ENCODE data around the gene ARV1. TPM values are rescaled to one million over a fixed set of nuclear protein-coding genes. Genes with fewer than 3 reads are reported as not detected.
A peak's percentile ranks its signal among the peaks of the same experiment; 100 is the strongest.

The ARV1 gene
- total and polyA plus RNA-seq, 7 donors = 15.5 to 32.1 (median 20.4) TPM

DNA sequence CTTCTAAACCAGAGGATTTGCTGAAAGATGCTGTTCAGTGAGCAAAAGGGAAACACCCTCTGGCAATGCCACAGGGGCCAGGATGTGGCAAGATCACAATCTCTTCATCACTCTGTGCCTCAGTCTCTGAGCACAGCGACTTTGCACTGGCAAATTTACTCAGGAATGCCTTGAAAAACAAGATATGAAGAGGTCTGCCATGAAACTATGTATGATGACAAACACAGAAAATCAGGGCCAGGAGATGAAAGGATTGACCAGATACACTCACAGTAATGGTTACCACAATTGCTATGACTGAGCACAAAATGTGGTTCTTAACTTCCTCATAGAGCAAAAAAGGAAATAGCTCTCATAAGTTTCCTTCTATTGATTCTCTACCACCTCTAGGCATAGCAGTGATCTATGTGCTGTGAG is 6.0 kb upstream of the ARV1 start:
- H3K36me3 ChIP-seq = peaks cover 0 to 8% (median 0%) of the 10 kb centered on the region in 4 donors
- WGBS, 2 donors = 39 to 80% methylated on average over 1 of the region's 1 CpG
- H3K27me3 ChIP-seq = no peaks in the 10 kb centered on the region
- no peak for TF ChIP-seq POLR2AphosphoS5 (IDR thresholded peaks at IDR 0.05)
- TF ChIP-seq, protein P1, sequence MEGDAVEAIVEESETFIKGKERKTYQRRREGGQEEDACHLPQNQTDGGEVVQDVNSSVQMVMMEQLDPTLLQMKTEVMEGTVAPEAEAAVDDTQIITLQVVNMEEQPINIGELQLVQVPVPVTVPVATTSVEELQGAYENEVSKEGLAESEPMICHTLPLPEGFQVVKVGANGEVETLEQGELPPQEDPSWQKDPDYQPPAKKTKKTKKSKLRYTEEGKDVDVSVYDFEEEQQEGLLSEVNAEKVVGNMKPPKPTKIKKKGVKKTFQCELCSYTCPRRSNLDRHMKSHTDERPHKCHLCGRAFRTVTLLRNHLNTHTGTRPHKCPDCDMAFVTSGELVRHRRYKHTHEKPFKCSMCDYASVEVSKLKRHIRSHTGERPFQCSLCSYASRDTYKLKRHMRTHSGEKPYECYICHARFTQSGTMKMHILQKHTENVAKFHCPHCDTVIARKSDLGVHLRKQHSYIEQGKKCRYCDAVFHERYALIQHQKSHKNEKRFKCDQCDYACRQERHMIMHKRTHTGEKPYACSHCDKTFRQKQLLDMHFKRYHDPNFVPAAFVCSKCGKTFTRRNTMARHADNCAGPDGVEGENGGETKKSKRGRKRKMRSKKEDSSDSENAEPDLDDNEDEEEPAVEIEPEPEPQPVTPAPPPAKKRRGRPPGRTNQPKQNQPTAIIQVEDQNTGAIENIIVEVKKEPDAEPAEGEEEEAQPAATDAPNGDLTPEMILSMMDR (IDR thresholded peaks at IDR 0.05) = no peak
- no peak for TF ChIP-seq EP300 (IDR thresholded peaks at IDR 0.05)
- no peak for TF ChIP-seq POLR2A (IDR thresholded peaks at IDR 0.05)
- DNase-seq = no peak
- intact Hi-C loops (cut with DNase I) = loop anchor here (10.0 kb wide), 1 partner anchor 272 kb away; the partner anchor contains the start of gene GNPAT
- no peak overlapping the region for H3K27ac ChIP-seq
- no peaks in the 10 kb centered on the region for H3K9me3 ChIP-seq
- no peak overlapping the region for H3K4me3 ChIP-seq
- peaks cover 0 to 11% (median 7%) of the 10 kb centered on the region in 4 donors for H3K4me1 ChIP-seq

DNA sequence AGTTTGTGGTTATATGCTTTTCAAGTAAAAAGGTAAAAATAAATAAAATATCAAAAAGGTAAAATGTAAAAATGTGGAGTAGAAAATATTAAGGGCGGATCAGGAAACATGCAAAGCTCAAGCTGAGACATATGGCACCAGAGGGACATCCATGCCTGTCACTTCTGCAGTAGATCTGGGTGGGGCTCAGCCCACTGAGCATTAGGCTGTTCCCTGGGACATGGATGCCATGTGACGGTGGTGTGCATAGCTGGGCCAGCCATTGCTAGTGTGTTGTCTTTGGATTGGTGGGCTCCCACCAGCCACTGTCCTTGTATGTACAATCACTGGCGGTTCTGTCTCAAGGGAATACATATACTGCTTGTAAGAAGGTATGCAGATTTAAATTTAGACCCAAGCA is 3.3 kb upstream of the ARV1 start:
- TF ChIP-seq POLR2AphosphoS5 (IDR thresholded peaks at IDR 0.05) (no peak), POLR2A (IDR thresholded peaks at IDR 0.05) (no peak), EP300 (IDR thresholded peaks at IDR 0.05) (no peak)
- TF ChIP-seq, protein P1 (IDR thresholded peaks at IDR 0.05) = no peak
- DNase-seq = no peak
- peaks cover 0 to 8% (median 0%) of the 10 kb centered on the region in 4 donors for H3K36me3 ChIP-seq
- H3K4me3 ChIP-seq = no peak overlapping the region
- H3K27me3 ChIP-seq = no peaks in the 10 kb centered on the region
- no peaks in the 10 kb centered on the region for H3K9me3 ChIP-seq
- intact Hi-C loops (cut with DNase I) = loop anchor here (5.0 to 10.0 kb wide), 2 partner anchors 178 to 269 kb away; partner anchors contain the start of gene GNPAT
- no peak overlapping the region for H3K27ac ChIP-seq
- WGBS, 2 donors = 91 to 95% methylated on average over 3 of the region's 3 CpGs
- H3K4me1 ChIP-seq = peaks cover 0 to 27% (median 17%) of the 10 kb centered on the region in 4 donors

DNA sequence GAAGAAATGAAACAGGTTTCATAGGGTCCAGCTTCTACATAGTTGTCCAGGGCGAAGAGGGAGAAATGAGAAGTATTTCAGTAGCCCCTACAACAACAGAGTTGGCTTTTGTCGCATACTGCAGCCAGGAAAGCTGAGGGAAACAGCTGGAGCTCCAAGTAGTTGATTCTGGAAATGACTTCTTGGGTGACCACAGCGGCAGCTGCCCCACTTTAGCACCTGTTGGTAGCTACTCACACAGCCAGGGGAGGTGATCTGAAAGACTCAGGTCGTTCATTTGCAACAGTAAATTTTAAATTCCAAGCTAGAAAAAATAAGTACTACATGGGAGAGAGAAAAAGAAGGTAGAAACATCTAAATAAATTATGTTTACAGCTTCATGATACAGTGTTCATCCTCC is 2.5 kb upstream of the ARV1 start:
- 87 to 89% methylated on average over 4 of the region's 4 CpGs for WGBS, 2 donors
- intact Hi-C loops (cut with DNase I) = loop anchor here (5.0 to 10.0 kb wide), 2 partner anchors 179 to 268 kb away; partner anchors contain the start of gene GNPAT

DNA sequence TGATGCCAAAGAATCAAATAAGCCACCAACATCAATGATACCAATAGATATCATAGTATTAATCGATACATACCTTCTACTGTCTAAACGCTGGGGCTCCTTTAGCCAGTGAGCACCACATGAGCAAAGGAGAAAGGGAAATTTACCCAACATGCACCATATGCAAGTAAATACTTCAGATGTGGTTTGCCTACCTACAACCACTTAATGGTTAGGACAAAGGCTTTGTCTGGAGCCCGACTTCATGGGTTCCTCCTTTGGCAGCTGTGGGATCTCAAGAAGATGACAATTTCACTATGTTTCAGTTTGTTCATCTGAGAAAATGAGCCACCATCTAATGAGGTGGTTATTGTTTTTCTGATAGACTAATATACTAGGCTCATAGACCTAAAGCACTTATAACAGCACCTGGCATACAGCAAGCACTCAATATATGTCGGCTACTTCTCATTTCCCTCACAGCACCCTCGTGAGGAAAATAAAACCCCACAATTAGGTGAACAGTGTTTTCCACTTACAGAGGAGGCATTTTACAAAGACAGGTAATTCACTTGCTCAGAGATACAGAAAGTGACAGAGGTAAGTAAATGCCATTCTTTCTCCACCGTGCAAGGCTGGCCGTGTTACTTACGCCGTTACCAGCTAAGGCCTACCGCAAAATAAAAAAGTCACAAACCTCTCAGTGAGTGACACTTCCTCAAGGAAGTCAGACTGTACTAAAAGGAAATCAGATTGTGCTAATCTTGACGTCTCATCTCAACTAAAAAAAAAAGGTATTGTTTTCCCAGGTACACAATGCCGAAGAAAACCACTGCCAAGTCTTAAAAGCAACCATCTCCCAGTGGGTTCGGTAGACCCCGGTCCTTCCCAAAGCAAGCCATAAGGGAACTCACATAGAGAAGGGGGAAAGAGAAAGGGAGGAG is 1.8 kb upstream of the ARV1 start:
- Histone ChIP-seq H3K9me3 (no peaks in the 10 kb centered on the region), H3K27ac (peak overlapping the region in 3 of 4 donors; percentile 78 to 83 (median 81)), H3K36me3 (peaks cover 0 to 17% (median 0%) of the 10 kb centered on the region in 4 donors), H3K4me1 (peaks cover 0 to 27% (median 17%) of the 10 kb centered on the region in 4 donors), H3K27me3 (no peaks in the 10 kb centered on the region), H3K4me3 (peak overlapping the region in 3 of 4 donors; percentile 65 to 91 (median 90))
- intact Hi-C loops (cut with DNase I) = loop anchor here (5.0 to 10.0 kb wide), 2 partner anchors 180 to 268 kb away; partner anchors contain the start of gene GNPAT
- WGBS, 2 donors = 32 to 35% methylated on average over 14 of the region's 14 CpGs
- no peak for TF ChIP-seq EP300 (IDR thresholded peaks at IDR 0.05)
- TF ChIP-seq, protein P1 (IDR thresholded peaks at IDR 0.05) = no peak
- TF ChIP-seq POLR2A (IDR thresholded peaks at IDR 0.05) = no peak
- no peak for TF ChIP-seq POLR2AphosphoS5 (IDR thresholded peaks at IDR 0.05)
- DNase-seq = no peak

More for the DNA sequence above, 2.5 kb upstream of the ARV1 start:
- H3K4me1 ChIP-seq = peaks cover 0 to 27% (median 17%) of the 10 kb centered on the region in 4 donors
- no peak for TF ChIP-seq POLR2A (IDR thresholded peaks at IDR 0.05)
- TF ChIP-seq EP300 (IDR thresholded peaks at IDR 0.05) = no peak
- no peak for TF ChIP-seq POLR2AphosphoS5 (IDR thresholded peaks at IDR 0.05)
- TF ChIP-seq, protein P1 (IDR thresholded peaks at IDR 0.05) = no peak
- H3K9me3 ChIP-seq = no peaks in the 10 kb centered on the region
- no peak for DNase-seq
- H3K27me3 ChIP-seq = no peaks in the 10 kb centered on the region
- no peak overlapping the region for H3K27ac ChIP-seq
- peaks cover 0 to 10% (median 0%) of the 10 kb centered on the region in 4 donors for H3K36me3 ChIP-seq
- no peak overlapping the region for H3K4me3 ChIP-seq
